Transverse colon (tissue), 4 donors: ENCODE data around the gene SLC16A12. TPM values are rescaled to one million over a fixed set of nuclear protein-coding genes. Genes with fewer than 3 reads are reported as not detected.
"Not testable (repeated sequence)": the region's sequence is repeated elsewhere in the genome, so short reads cannot be mapped to it uniquely, and the experiment has no call there.

Experiments used
- DNase-seq: peaks from one replicate; pipeline ENCODE4 v3.0.0-alpha.2; 2019
- H3K27ac ChIP-seq, 4 donors: fragments of 200-600 bp; sonication (generic); 2 replicates each; pipeline ENCODE4 v1.5.1; 2016 to 2018; ENCODE audit warnings: inconsistent platforms in 4 of 4
- H3K27me3 ChIP-seq: fragments of 200-600 bp; sonication (generic); 2 replicates; pipeline ENCODE4 v1.5.1; 2017; ENCODE audit warnings: inconsistent platforms
- H3K36me3 ChIP-seq, 4 donors: fragments of 200-600 bp; sonication (generic); 2 replicates each; pipeline ENCODE4 v1.5.1; 2017 to 2019; ENCODE audit warnings: inconsistent platforms in 4 of 4
- H3K4me1 ChIP-seq, 4 donors: fragments of 200-600 bp; sonication (generic); 2 replicates each; pipeline ENCODE4 v1.5.1; 2017 to 2020; ENCODE audit warnings: inconsistent platforms in 4 of 4
- H3K4me3 ChIP-seq, 4 donors: fragments of 200-600 bp; sonication (generic); 1 replicate in 1 of 4; 2 replicates in 3 of 4; pipeline versions ENCODE4 v1.5.1 to v1.6.1; 2017 to 2019; ENCODE audit warnings: inconsistent platforms in 4 of 4
- H3K9me3 ChIP-seq, 2 donors: fragments of 200-600 bp; sonication (generic); 2 replicates each; pipeline ENCODE4 v1.5.1; 2017 to 2019; ENCODE audit warnings: inconsistent platforms in 2 of 2
- CTCF ChIP-seq, 5 experiments: fragments of 200-600 bp in 3 of 5; fragments of 450-650 bp in 2 of 5; sonication (generic) in 3 of 5; IDR thresholded peaks; 1 replicate in 2 of 5; 2 replicates in 3 of 5; pipeline ENCODE4 v1.5.1; 2016 to 2017; ENCODE audit warnings: antibody characterized with exemption in 5 of 5, inconsistent platforms in 3 of 5, mild to moderate bottlenecking in 2 of 5, moderate library complexity in 1 of 5
- EP300 ChIP-seq: sonication (generic); formaldehyde crosslinking; IDR thresholded peaks from one replicate; pipeline ENCODE4 v1.6.1; 2017; ENCODE audit warnings: antibody characterized with exemption, low read depth
- POLR2A ChIP-seq: fragments of 450-650 bp; IDR thresholded peaks from one replicate; pipeline ENCODE4 v1.6.1; 2016; ENCODE audit warnings: antibody characterized with exemption, mild to moderate bottlenecking, moderate library complexity
- POLR2AphosphoS5 ChIP-seq, 3 donors: sonication (generic); formaldehyde crosslinking; IDR thresholded peaks; one replicate each; pipeline ENCODE4 v1.6.1; 2016; ENCODE audit warnings: antibody characterized with exemption in 3 of 3
- WGBS, 2 donors: methylation state at CpG; one replicate each; pipeline ENCODE4 v1.1.5; 2018; ENCODE audit warnings: low coverage in 1 of 2; 5-methylcytosine and 5-hydroxymethylcytosine counted together
- in situ Hi-C, 4 donors: fragments of 200-750 bp; cut with MboI; loops; one replicate each; pipeline versions ENCODE4 v1.15.0 to v1.15.1; 2017; ENCODE audit warnings: low sequenced_read_pairs in 3 of 4, low pct_ligation_motif_present in 1 of 4, low pct_unique_long_range_greater_than_20kb in 1 of 4
- intact Hi-C: fragments of 100-400 bp; cut with DNase I; formaldehyde crosslinking; loops from one replicate; pipeline ENCODE4 v1.15.1; 2023; ENCODE audit warnings: low total_unique reads
- total RNA-seq, 4 donors: library from RNA; depleted of rRNA; stranded (reverse); fragments of >200 nt; gene quantifications; one replicate each; pipeline ENCODE4 v1.1.0, GENCODE V29; 2016

The SLC16A12 gene
- total RNA-seq, 4 donors from 2014 or later = 0.27 to 7.6 (median 0.48) TPM; not detected in 1

- no peak for DNase-seq
- intact Hi-C loops (no loop called here), in situ Hi-C loops (no loop called here)
- Histone ChIP-seq H3K4me1 (no peaks in the 10 kb centered on the region), H3K27ac (no peak overlapping the region), H3K9me3 (no peaks in the 10 kb centered on the region), H3K36me3 (no peaks in the 10 kb centered on the region), H3K27me3 (no peaks in the 10 kb centered on the region), H3K4me3 (no peak overlapping the region)
- TF ChIP-seq POLR2A (no peak), EP300 (no peak), POLR2AphosphoS5 (IDR thresholded peaks at IDR 0.05) (no peak)
- WGBS, 2 donors = 66 to 89% methylated on average over 1 of the region's 1 CpG
Observed at GRCh38 chr10:89458784-89459183, 76.6 kb downstream of the SLC16A12 start.

DNA sequence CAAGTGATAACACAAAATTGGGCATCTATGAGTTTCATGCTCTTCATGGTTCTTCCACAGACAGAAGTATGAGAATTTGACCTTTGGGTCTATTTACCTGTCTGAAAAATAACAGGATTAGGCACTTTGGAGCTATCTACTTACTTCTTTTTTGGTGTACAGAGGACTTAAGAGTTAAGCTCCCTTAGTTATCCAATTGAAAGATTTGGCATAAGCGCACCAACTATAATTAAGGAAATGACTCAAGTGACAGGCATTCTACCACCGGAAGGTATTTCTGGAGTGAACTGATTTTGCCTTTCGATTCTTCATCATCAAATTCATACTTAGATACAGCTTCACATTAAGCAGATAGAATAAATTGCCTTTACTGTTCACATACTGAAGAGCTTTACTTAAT lies 77.1 kb downstream of the SLC16A12 start:
- DNase-seq = no peak
- intact Hi-C loops = no loop called here
- WGBS, 2 donors = 83 to 86% methylated on average over 3 of the region's 3 CpGs

GRCh38 chr10:89454561-89455347 lies 80.6 kb downstream of the SLC16A12 start:
- WGBS, 2 donors = 70 to 78% methylated on average over 1 of the region's 1 CpG
- no peaks in the 10 kb centered on the region for H3K9me3 ChIP-seq
- no peak for DNase-seq
- intact Hi-C loops (no loop called here), in situ Hi-C loops (no loop called here)
- H3K4me1 ChIP-seq = no peaks in the 10 kb centered on the region
- no peak overlapping the region for H3K27ac ChIP-seq
- no peaks in the 10 kb centered on the region for H3K36me3 ChIP-seq
- no peak overlapping the region for H3K4me3 ChIP-seq
- TF ChIP-seq EP300 (no peak), POLR2A (no peak), POLR2AphosphoS5 (IDR thresholded peaks at IDR 0.05) (no peak), CTCF (IDR thresholded peaks at IDR 0.05) (no peak)
- H3K27me3 ChIP-seq = no peaks in the 10 kb centered on the region

More for the DNA sequence above, 77.1 kb downstream of the SLC16A12 start:
- H3K4me3 ChIP-seq = no peak overlapping the region
- no peaks in the 10 kb centered on the region for H3K9me3 ChIP-seq
- H3K36me3 ChIP-seq = no peaks in the 10 kb centered on the region
- H3K27me3 ChIP-seq = no peaks in the 10 kb centered on the region
- H3K27ac ChIP-seq = no peak overlapping the region
- TF ChIP-seq POLR2A = no peak
- no peak for TF ChIP-seq POLR2AphosphoS5 (IDR thresholded peaks at IDR 0.05)
- TF ChIP-seq CTCF (IDR thresholded peaks at IDR 0.05) = no peak
- TF ChIP-seq EP300 = no peak
- in situ Hi-C loops = no loop called here
- no peaks in the 10 kb centered on the region for H3K4me1 ChIP-seq

DNA sequence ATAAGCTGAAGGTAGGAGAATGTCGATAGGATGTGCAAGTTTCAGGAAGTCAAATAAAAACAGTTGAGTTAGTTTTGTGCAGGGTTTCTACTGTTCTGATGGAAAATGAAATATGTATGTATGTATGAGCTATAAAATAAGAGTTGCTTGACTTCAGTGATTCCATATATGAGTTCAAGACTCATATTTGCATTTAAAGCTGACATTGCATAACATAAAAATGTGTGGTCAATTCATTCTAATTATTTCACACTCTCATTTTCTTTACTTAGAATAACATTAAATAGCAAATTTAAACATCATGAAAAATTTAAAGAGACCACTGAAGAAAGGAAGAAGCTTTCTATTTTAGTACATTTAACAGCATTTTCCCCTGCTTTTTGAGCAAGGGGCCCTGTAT lies 83.2 kb downstream of the SLC16A12 start:
- no peak for DNase-seq
- intact Hi-C loops = no loop called here
- no peaks in the 10 kb centered on the region for H3K9me3 ChIP-seq
- WGBS, 2 donors = 50 to 53% methylated on average over 1 of the region's 1 CpG
- no peak overlapping the region for H3K4me3 ChIP-seq
- TF ChIP-seq POLR2A = no peak
- TF ChIP-seq CTCF (IDR thresholded peaks at IDR 0.05) = no peak
- no peak for TF ChIP-seq POLR2AphosphoS5 (IDR thresholded peaks at IDR 0.05)
- no peak for TF ChIP-seq EP300
- no peaks in the 10 kb centered on the region for H3K36me3 ChIP-seq
- in situ Hi-C loops = no loop called here
- no peaks in the 10 kb centered on the region for H3K27me3 ChIP-seq
- H3K27ac ChIP-seq = no peak overlapping the region
- no peaks in the 10 kb centered on the region for H3K4me1 ChIP-seq

- in situ Hi-C loops (no loop called here), intact Hi-C loops (no loop called here)
- H3K9me3 ChIP-seq = no peaks in the 10 kb centered on the region
- no peak for DNase-seq
- H3K27ac ChIP-seq = no peak overlapping the region
- H3K4me1 ChIP-seq = no peaks in the 10 kb centered on the region
- H3K27me3 ChIP-seq = no peaks in the 10 kb centered on the region
- 88% methylated on average over 2 of the region's 2 CpGs; no CpG with 5 or more reads in 1 of the 2 donors for WGBS, 2 donors
- H3K4me3 ChIP-seq = no peak overlapping the region
- no peaks in the 10 kb centered on the region for H3K36me3 ChIP-seq
- TF ChIP-seq CTCF (IDR thresholded peaks at IDR 0.05) (no peak), POLR2AphosphoS5 (IDR thresholded peaks at IDR 0.05) (no peak), POLR2A (no peak), EP300 (no peak)
Observed at GRCh38 chr10:89450901-89451300, 84.5 kb downstream of the SLC16A12 start.

DNA sequence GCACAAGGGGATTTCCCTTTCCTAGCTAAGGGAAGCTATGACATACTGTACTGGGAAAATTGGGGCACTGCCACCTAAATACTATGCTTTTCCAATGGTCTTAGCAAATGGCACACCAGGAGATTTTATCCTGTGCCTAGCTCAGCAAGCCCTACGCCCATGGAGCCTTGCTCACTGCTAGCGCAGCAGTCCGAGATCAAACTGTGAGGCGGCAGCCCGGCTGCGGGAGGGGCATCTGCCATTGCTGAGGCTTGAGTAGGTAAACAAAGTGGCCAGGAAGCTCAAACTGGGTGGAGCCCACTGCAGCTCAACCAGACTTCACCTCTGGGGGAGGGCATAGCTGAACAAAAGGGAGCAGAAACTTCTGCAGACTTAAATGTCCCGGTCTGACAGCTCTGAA lies 90.6 kb downstream of the SLC16A12 start:
- DNase-seq, H3K27me3 ChIP-seq, H3K9me3 ChIP-seq, H3K4me3 ChIP-seq, intact Hi-C loops, H3K36me3 ChIP-seq, H3K27ac ChIP-seq, H3K4me1 ChIP-seq: not testable (repeated sequence)
- WGBS, 2 donors = 70 to 90% methylated on average over 2 to 7 of the region's 7 CpGs
- in situ Hi-C loops = loop anchor here in 2 of 4 donors (25.0 kb wide), 1 partner anchor 242 kb away; no protein-coding TSS in a partner anchor
